Endometrial microvascular endothelial cells (primary cell): ENCODE data around the gene LTBP1. TPM values are rescaled to one million over a fixed set of nuclear protein-coding genes. Genes with fewer than 3 reads are reported as not detected.
"Not testable (repeated sequence)": the region's sequence is repeated elsewhere in the genome, so short reads cannot be mapped to it uniquely, and the experiment has no call there.

Experiments used
- in situ Hi-C: cut with HindIII; loops from 2 replicates; pipeline ENCODE4 v1.10.0; 2017; ENCODE audit warnings: low sequenced_read_pairs, low pct_unique_long_range_greater_than_20kb; ENCODE audit errors: inconsistent ontology term
- total RNA-seq: library from RNA; depleted of rRNA; stranded (reverse); fragments of >200 nt; gene quantifications from one replicate; pipeline ENCODE4 v1.2.3, GENCODE V29; 2015; ENCODE audit errors: inconsistent ontology term

The LTBP1 gene
- total RNA-seq, 1 donor from 2014 or later: 146 TPM

- in situ Hi-C loops: no loop called here
Measured at GRCh38 chr2:33029459-33029858, 82.7 kb downstream of the LTBP1 start.

GRCh38 chr2:33029926-33030325 lies 83.2 kb downstream of the LTBP1 start:
- in situ Hi-C loops: no loop called here

- in situ Hi-C loops: no loop called here
Measured at GRCh38 chr2:33030326-33030725, 83.6 kb downstream of the LTBP1 start.

GRCh38 chr2:33032245-33032644 lies 85.5 kb downstream of the LTBP1 start:
- in situ Hi-C loops: no loop called here

- in situ Hi-C loops: no loop called here
Measured at GRCh38 chr2:33033606-33034081, 86.9 kb downstream of the LTBP1 start.

- in situ Hi-C loops: no loop called here
Measured at GRCh38 chr2:33034784-33035183, 88.0 kb downstream of the LTBP1 start.

- in situ Hi-C loops: no loop called here
Measured at GRCh38 chr2:33038230-33038629, 91.5 kb downstream of the LTBP1 start.

- in situ Hi-C loops: no loop called here
Measured at GRCh38 chr2:33038799-33039198, 92.0 kb downstream of the LTBP1 start.

- in situ Hi-C loops: no loop called here
Measured at GRCh38 chr2:33040541-33040940, 93.8 kb downstream of the LTBP1 start.

- in situ Hi-C loops: no loop called here
Measured at GRCh38 chr2:33042265-33042664, 95.5 kb downstream of the LTBP1 start.

- in situ Hi-C loops: no loop called here
Measured at GRCh38 chr2:33042819-33043218, 96.1 kb downstream of the LTBP1 start.

- in situ Hi-C loops: no loop called here
Measured at GRCh38 chr2:33047939-33048338, 101.2 kb downstream of the LTBP1 start.

- in situ Hi-C loops: no loop called here
Measured at GRCh38 chr2:33051586-33052360, 105.0 kb downstream of the LTBP1 start.

- in situ Hi-C loops: no loop called here
Measured at GRCh38 chr2:33052361-33052735, 105.6 kb downstream of the LTBP1 start.

GRCh38 chr2:33052795-33053194 lies 106.0 kb downstream of the LTBP1 start:
- in situ Hi-C loops: not testable (repeated sequence)

GRCh38 chr2:33056170-33056569 lies 109.4 kb downstream of the LTBP1 start:
- in situ Hi-C loops: no loop called here

- in situ Hi-C loops: not testable (repeated sequence)
Measured at GRCh38 chr2:33057307-33058028, 110.7 kb downstream of the LTBP1 start.

GRCh38 chr2:33058716-33059470 lies 112.1 kb downstream of the LTBP1 start:
- in situ Hi-C loops: no loop called here

- in situ Hi-C loops: no loop called here
Measured at GRCh38 chr2:33059471-33060156, 112.9 kb downstream of the LTBP1 start.
